ENCODE measurements around the gene DLST.

- TF ChIP-seq CTCF (IDR thresholded peaks at IDR 0.05; ENCODE audit: poor library complexity) (no peak), EZH2 (IDR thresholded peaks at IDR 0.05; ENCODE audit: borderline replicate concordance) (no peak)
Measured at GRCh38 chr14:74868739-74869138, 13.0 kb upstream of the DLST start.

All from hepatocyte (in vitro differentiated cells).